ENCODE results near the gene SVBP. TPM values are rescaled to one million over a fixed set of nuclear protein-coding genes. Genes with fewer than 3 reads are reported as not detected.

Gene SVBP
- polyA plus RNA-seq, 2 of the 4 experiments (the other 2 are of a cell fraction) = 9.1 to 24.8 TPM

- CTCF ChIA-PET = interaction anchor here (1.5 kb wide), 1 partner anchor 239 kb away, joined by 3 read pairs; no protein-coding TSS in a partner anchor
- H3K27ac ChIP-seq = no peak overlapping the region
- H3K9me3 ChIP-seq = no peaks in the 10 kb centered on the region
- DNase-seq (ENCODE audit: low read depth in 1 of 2, low spot score in 1 of 2) (no peak), ATAC-seq (no peak), FAIRE-seq (no peak)
- WGBS (ENCODE audit: missing lambda C conversion rate) = 94% methylated on average over 4 of the region's 4 CpGs
- TF ChIP-seq EHMT2 (IDR thresholded peaks at IDR 0.05; ENCODE audit: low read depth) = no peak
- TF ChIP-seq EHF (CRISPR knock-in tag; IDR thresholded peaks at IDR 0.05) = no peak
- no peak overlapping the region for H3K4me3 ChIP-seq
- no peak overlapping the region for H3K4me2 ChIP-seq
- H3K4me1 ChIP-seq = no peaks in the 10 kb centered on the region
- POLR2A ChIA-PET = interaction anchor here (0.8 to 1.3 kb wide), 2 partner anchors 12 kb away, joined by 3 read pairs; partner anchors contain the start of gene ZNF691
Measured at GRCh38 chr1:42833981-42834380, 16.8 kb upstream of the SVBP start.

DNA sequence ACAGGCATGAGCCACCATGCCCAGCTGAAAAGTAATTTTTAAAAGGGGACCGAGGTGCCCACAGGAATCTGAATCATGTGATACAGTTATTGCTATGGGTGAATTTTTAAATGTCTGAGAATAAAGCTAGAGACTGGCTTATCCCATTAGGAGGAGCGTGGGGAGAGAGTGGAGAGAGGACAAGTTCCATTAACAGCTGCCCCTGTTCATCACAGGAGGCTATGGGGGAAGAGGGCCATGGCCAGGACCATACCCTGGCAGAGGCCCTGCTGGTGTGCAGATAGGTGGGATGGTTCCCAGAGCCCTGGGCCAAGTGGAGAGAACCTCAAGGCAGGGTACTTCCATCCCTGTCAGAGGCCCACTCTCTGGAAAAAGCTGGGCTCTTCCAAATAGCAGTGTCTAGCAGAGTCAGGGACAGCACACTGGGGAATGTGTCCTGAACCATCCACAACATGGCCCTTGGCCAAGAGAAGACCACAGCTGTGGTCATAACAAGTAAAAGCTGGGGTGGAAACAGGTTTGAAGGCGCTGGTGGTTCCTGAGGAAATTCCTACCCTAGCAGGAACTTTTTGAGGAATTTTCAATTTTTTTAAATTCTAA, 15.5 kb upstream of the SVBP start:
- POLR2A ChIA-PET = no interaction called here
- Histone ChIP-seq H3K27ac (no peak overlapping the region), H3K4me3 (no peak overlapping the region), H3K4me1 (no peaks in the 10 kb centered on the region), H3K4me2 (no peak overlapping the region), H3K9me3 (no peaks in the 10 kb centered on the region)
- ATAC-seq = no peak
- 75% methylated on average over 3 of the region's 3 CpGs for WGBS (ENCODE audit: missing lambda C conversion rate)
- no peak for TF ChIP-seq ZNF302 (CRISPR knock-in tag; IDR thresholded peaks at IDR 0.05)
- CTCF ChIA-PET = interaction anchor here (1.5 kb wide), 1 partner anchor 241 kb away, joined by 3 read pairs; no protein-coding TSS in a partner anchor
- FAIRE-seq = no peak
- no peak for DNase-seq (ENCODE audit: low read depth in 1 of 2, low spot score in 1 of 2)

GRCh38 chr1:42831273-42831672, 14.1 kb upstream of the SVBP start:
- FAIRE-seq = no peak
- no peak for ATAC-seq
- H3K4me1 ChIP-seq = no peaks in the 10 kb centered on the region
- no peak overlapping the region for H3K4me3 ChIP-seq
- ChIA-PET POLR2A (interaction anchor here (1.1 kb wide), 1 partner anchor 15 kb away, joined by 3 read pairs; the partner anchor contains the start of gene ZNF691), CTCF (interaction anchor here (0.6 to 2.1 kb wide), 5 partner anchors 10 to 243 kb away, joined by 3 to 5 read pairs (median 3); partner anchors contain the start of gene ZNF691)
- no peak overlapping the region for H3K27ac ChIP-seq
- DNase-seq (ENCODE audit: low read depth in 1 of 2, low spot score in 1 of 2) = no peak
- TF ChIP-seq FOSB (CRISPR knock-in tag; IDR thresholded peaks at IDR 0.05) = no peak
- no peak for TF ChIP-seq BHLHE40 (IDR thresholded peaks at IDR 0.05; ENCODE audit: low read depth, low read length)
- no peak for TF ChIP-seq ZFP36 (IDR thresholded peaks at IDR 0.05; ENCODE audit: borderline replicate concordance, partially characterized antibody)
- no peak for TF ChIP-seq JUN (IDR thresholded peaks at IDR 0.05)
- TF ChIP-seq, protein P1, sequence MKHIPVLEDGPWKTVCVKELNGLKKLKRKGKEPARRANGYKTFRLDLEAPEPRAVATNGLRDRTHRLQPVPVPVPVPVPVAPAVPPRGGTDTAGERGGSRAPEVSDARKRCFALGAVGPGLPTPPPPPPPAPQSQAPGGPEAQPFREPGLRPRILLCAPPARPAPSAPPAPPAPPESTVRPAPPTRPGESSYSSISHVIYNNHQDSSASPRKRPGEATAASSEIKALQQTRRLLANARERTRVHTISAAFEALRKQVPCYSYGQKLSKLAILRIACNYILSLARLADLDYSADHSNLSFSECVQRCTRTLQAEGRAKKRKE (CRISPR knock-in tag; IDR thresholded peaks at IDR 0.05; ENCODE audit: low read depth) = no peak
- TF ChIP-seq CEBPB (IDR thresholded peaks at IDR 0.05) = no peak
- no peak for TF ChIP-seq BCL3 (IDR thresholded peaks at IDR 0.05)
- TF ChIP-seq, protein P2, sequence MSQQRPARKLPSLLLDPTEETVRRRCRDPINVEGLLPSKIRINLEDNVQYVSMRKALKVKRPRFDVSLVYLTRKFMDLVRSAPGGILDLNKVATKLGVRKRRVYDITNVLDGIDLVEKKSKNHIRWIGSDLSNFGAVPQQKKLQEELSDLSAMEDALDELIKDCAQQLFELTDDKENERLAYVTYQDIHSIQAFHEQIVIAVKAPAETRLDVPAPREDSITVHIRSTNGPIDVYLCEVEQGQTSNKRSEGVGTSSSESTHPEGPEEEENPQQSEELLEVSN (IDR thresholded peaks at IDR 0.05; ENCODE audit: borderline replicate concordance, low read depth) = no peak
- no peak for TF ChIP-seq RCOR1 (IDR thresholded peaks at IDR 0.05; ENCODE audit: low read depth, low read length)
- TF ChIP-seq ZSCAN20 (CRISPR knock-in tag; IDR thresholded peaks at IDR 0.05) = no peak
- TF ChIP-seq NPAS2 (CRISPR knock-in tag; IDR thresholded peaks at IDR 0.05; ENCODE audit: borderline replicate concordance) = no peak
- no peak for TF ChIP-seq SREBF2 (IDR thresholded peaks at IDR 0.05)
- TF ChIP-seq PHF8 (IDR thresholded peaks at IDR 0.05; ENCODE audit: borderline replicate concordance, low read depth) = no peak
- no peak for TF ChIP-seq RAD21 (conservative IDR thresholded peaks at IDR 0.05 in 1 of 2, IDR thresholded peaks at IDR 0.05 in 1 of 2)
- no peak for TF ChIP-seq HES2 (IDR thresholded peaks at IDR 0.05)
- TF ChIP-seq CBX2 (IDR thresholded peaks at IDR 0.05; ENCODE audit: borderline replicate concordance, low read depth) = no peak
- no peak for TF ChIP-seq EHF (CRISPR knock-in tag; IDR thresholded peaks at IDR 0.05)
- no peaks in the 10 kb centered on the region for H3K9me3 ChIP-seq
- no peak overlapping the region for H3K4me2 ChIP-seq

Measured in A549 (cell line).